Glutamatergic neuron (in vitro differentiated cells): ENCODE results near the gene PCP2. TPM values are rescaled to one million over a fixed set of nuclear protein-coding genes. Genes with fewer than 3 reads are reported as not detected.

Experiments
- DNase-seq: peaks from one replicate; pipeline ENCODE4 v3.0.0; 2022
- H3K27ac Mint-ChIP-seq: one replicate; pipeline ENCODE4 v1.8.0; 2020; ENCODE audit warnings: mild to moderate bottlenecking, mixed read lengths, inconsistent platforms; ENCODE audit not compliant: unreplicated experiment
- H3K27me3 Mint-ChIP-seq: one replicate; pipeline ENCODE4 v1.8.0; 2020; ENCODE audit warnings: mild to moderate bottlenecking, moderate library complexity, mixed read lengths, inconsistent platforms; ENCODE audit not compliant: unreplicated experiment
- H3K36me3 Mint-ChIP-seq: one replicate; pipeline ENCODE4 v1.8.0; 2020; ENCODE audit warnings: mild to moderate bottlenecking, mixed read lengths, inconsistent platforms; ENCODE audit not compliant: unreplicated experiment
- H3K4me1 Mint-ChIP-seq: one replicate; pipeline ENCODE4 v1.8.0; 2020; ENCODE audit warnings: mild to moderate bottlenecking, low read depth, mixed read lengths, inconsistent platforms; ENCODE audit not compliant: unreplicated experiment
- H3K4me3 Mint-ChIP-seq: one replicate; pipeline ENCODE4 v1.8.0; 2020; ENCODE audit warnings: mild to moderate bottlenecking, mixed read lengths, inconsistent platforms; ENCODE audit not compliant: unreplicated experiment
- H3K9me3 Mint-ChIP-seq: one replicate; pipeline ENCODE4 v1.8.0; 2020; ENCODE audit warnings: mild to moderate bottlenecking, moderate library complexity, mixed read lengths, inconsistent platforms; ENCODE audit not compliant: unreplicated experiment
- total RNA-seq: library from RNA; stranded (reverse); fragmentation: NEBNext Ultra II Directional; extraction: Animal tissue kit (Norgen Biotek cat#: 25700); gene quantifications from one replicate; pipeline ENCODE4 v1.2.1, GENCODE V29; 2021; ENCODE audit not compliant: unreplicated experiment
- TF ChIP-seq, protein P1 (sequence below): fragments of 200-600 bp; sonication (generic); IDR thresholded peaks from one replicate; pipeline ENCODE4 v1.5.0; 2021; ENCODE audit not compliant: partially characterized antibody, unreplicated experiment

Gene PCP2
- total RNA-seq, 1 donor from 2014 or later = not detected

DNA sequence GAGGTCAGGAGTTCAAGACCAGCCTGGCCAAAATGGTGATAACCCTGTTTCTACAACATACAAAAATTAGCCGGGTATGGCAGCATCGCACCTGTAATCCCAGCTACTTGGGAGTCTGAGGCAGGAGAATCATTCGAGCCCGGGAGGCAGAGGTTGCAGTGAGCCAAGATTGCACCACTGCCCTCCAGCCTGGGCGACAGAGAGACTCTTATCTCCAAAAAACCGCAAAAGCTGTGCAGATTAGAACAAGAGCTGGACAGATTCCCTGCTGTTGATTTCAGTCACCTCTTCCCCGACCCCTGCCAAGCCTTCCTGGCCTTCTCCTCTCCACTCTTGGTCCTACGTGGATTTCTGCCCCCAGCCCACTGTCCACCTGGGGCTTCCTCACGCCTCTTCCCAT is 29.6 kb downstream of the PCP2 start:
- DNase-seq = no peak
- Mint-ChIP-seq H3K27ac (no peak overlapping the region), H3K4me1 (no peaks in the 10 kb centered on the region), H3K27me3 (peaks cover 13% of the 10 kb centered on the region), H3K36me3 (no peaks in the 10 kb centered on the region), H3K9me3 (peaks cover 4% of the 10 kb centered on the region), H3K4me3 (no peak overlapping the region)
- TF ChIP-seq, protein P1, sequence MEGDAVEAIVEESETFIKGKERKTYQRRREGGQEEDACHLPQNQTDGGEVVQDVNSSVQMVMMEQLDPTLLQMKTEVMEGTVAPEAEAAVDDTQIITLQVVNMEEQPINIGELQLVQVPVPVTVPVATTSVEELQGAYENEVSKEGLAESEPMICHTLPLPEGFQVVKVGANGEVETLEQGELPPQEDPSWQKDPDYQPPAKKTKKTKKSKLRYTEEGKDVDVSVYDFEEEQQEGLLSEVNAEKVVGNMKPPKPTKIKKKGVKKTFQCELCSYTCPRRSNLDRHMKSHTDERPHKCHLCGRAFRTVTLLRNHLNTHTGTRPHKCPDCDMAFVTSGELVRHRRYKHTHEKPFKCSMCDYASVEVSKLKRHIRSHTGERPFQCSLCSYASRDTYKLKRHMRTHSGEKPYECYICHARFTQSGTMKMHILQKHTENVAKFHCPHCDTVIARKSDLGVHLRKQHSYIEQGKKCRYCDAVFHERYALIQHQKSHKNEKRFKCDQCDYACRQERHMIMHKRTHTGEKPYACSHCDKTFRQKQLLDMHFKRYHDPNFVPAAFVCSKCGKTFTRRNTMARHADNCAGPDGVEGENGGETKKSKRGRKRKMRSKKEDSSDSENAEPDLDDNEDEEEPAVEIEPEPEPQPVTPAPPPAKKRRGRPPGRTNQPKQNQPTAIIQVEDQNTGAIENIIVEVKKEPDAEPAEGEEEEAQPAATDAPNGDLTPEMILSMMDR = no peak

DNA sequence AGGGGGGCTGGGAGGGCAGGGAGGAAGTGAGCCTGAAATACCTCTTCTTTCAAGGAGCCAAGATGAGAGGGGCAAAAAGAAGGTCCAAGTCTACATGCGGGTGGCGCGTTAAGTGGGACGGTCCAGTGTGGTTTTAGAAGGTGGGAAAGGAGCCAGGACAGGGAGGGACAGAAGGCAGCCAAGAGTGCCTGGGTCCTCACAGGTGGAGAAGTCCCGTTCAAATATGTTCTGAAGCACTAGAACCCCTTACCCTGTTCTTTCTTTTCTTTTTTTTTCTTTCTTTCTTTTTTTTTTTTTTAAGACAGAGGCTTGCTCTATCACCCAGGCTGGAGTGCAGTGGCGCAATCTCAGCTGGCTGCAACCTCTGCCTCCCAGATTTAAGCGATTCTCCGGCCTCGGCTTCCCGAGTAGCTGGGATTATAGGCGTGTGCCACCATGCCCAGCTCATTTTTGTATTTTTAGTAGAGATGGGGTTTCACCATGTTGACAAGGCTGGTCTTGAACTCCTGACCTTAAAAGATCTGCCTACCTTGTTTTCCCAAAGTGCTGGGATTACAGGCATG is 30.5 kb downstream of the PCP2 start:
- Mint-ChIP-seq H3K4me3 (no peak overlapping the region), H3K27me3 (peaks cover 10% of the 10 kb centered on the region), H3K36me3 (no peaks in the 10 kb centered on the region), H3K4me1 (peaks cover under 1% of the 10 kb centered on the region), H3K27ac (no peak overlapping the region), H3K9me3 (peaks cover 4% of the 10 kb centered on the region)
- no peak for DNase-seq
- TF ChIP-seq, protein P1 = no peak

DNA sequence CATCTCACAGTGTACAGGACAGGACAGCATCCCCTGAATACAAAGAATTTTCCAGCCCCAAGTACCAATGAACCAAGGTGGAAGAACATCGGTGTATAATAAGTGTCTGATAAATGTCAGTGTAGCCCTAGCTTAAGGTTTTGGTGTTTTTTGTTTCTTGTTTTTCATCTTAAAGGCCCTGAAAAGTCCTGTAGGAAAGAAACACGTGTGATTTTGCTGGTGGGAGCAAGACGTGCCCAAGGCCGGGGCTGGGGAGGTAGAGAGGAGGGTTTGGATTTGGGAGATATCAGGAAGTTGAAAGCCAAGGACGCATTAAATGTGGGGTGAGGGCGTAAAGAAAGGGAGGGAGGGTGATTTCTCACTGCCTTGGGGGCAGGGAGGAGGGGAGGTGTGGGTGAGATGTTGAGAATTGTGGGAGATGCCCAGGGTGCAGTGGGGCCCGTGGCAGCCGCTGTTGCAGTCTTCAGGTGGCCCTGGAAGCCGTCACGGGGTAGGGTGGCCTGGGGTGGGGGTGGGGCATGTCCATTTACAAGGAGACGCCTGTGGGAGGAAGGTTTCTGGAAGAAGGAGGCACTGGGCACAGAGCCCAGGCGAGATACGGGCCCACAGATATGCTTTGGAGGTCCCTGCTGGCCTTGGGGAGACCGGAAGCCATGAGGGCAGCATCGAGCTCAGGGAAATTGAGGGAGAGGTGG is 31.1 kb downstream of the PCP2 start:
- Mint-ChIP-seq H3K9me3 (peaks cover 4% of the 10 kb centered on the region), H3K36me3 (no peaks in the 10 kb centered on the region), H3K27me3 (peaks cover 10% of the 10 kb centered on the region), H3K4me1 (peaks cover 6% of the 10 kb centered on the region), H3K4me3 (no peak overlapping the region), H3K27ac (no peak overlapping the region)
- no peak for DNase-seq
- TF ChIP-seq, protein P1 = no peak

DNA sequence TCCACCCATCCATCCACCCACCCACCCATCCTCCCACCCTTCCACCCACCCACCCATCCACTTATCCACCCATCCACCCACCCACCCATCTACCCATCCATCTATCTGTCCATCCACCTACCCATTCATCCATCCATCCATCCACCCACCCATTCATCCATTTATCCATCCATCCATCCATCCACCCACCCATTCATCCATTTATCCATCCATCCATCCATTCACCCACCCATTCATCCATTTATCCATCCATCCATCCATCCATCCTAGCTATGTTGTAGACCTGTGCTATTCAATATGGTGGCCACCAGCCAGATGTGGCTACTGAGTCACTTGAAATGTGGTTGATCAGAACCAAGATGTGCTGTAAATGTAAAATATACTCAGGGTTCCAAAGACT is 32.8 kb downstream of the PCP2 start:
- Mint-ChIP-seq H3K27ac (no peak overlapping the region), H3K9me3 (peaks cover 3% of the 10 kb centered on the region), H3K4me3 (no peak overlapping the region), H3K27me3 (peaks cover 11% of the 10 kb centered on the region), H3K4me1 (peaks cover 6% of the 10 kb centered on the region), H3K36me3 (no peaks in the 10 kb centered on the region)
- TF ChIP-seq, protein P1 = no peak
- no peak for DNase-seq

DNA sequence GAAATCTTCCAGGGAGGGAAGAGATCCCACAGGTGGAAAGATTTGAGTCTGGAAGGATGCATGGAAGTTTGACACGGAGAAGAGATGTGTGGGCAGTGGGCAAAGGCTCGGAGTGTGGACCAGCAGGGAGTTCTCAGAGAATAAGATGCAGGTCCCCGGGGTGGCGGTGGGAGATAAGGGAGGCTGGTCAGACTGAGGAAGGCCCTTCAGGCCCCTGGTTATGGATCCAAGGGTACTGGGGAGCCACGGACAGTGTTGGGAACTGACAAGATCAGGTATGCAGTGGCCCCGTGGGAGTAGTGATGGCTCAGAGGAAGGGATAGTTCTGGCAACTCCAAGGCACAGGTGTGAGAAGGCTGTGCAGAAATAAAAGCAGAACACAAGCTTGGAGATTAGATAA is 35.3 kb downstream of the PCP2 start:
- H3K4me3 Mint-ChIP-seq = peak overlapping the region; percentile 84
- no peaks in the 10 kb centered on the region for H3K36me3 Mint-ChIP-seq
- TF ChIP-seq, protein P1 = no peak
- peaks cover 20% of the 10 kb centered on the region for H3K27me3 Mint-ChIP-seq
- DNase-seq = no peak
- peaks cover 6% of the 10 kb centered on the region for H3K9me3 Mint-ChIP-seq
- H3K27ac Mint-ChIP-seq = no peak overlapping the region
- peaks cover 9% of the 10 kb centered on the region for H3K4me1 Mint-ChIP-seq
